Colon (tissue), 2 donors: Measurements from ENCODE around the gene RND3.

Experiments
- FAIRE-seq: peaks from 2 replicates; lab custom pipeline; 2012; peaks lifted over from hg19 to GRCh38; lab: Jason Lieb, UNC
- donor health status: control.
- donor health status: control.

RND3 gene

GRCh38 chr2:150487537-150488429, at the start of gene RND3:
Gene RND3 (minus strand): TSS chr2:150487667. CDS start chr2:150487417, 250 bp downstream.
- no peak for FAIRE-seq

GRCh38 chr2:150535176-150535575, 47.7 kb upstream of the RND3 start:
- FAIRE-seq, result no peak

- FAIRE-seq, result no peak
These were observed 45.4 kb upstream of the RND3 start for GRCh38 chr2:150532879-150533278.

GRCh38 chr2:150532020-150532419, 44.6 kb upstream of the RND3 start:
- no peak for FAIRE-seq

GRCh38 chr2:150531591-150531990, 44.1 kb upstream of the RND3 start:
- FAIRE-seq, result no peak

- FAIRE-seq, result no peak
These were observed 42.7 kb upstream of the RND3 start for GRCh38 chr2:150530168-150530567.

- FAIRE-seq, result no peak
These were observed 41.7 kb upstream of the RND3 start for GRCh38 chr2:150528861-150529801.

GRCh38 chr2:150526827-150527226, 39.4 kb upstream of the RND3 start:
- FAIRE-seq, result no peak

- FAIRE-seq, result no peak
These were observed 38.5 kb upstream of the RND3 start for GRCh38 chr2:150526006-150526405.

- no peak for FAIRE-seq
These were observed 34.8 kb upstream of the RND3 start for GRCh38 chr2:150522269-150522668.

- no peak for FAIRE-seq
These were observed 33.6 kb upstream of the RND3 start for GRCh38 chr2:150520887-150521664.

GRCh38 chr2:150520033-150520432, 32.6 kb upstream of the RND3 start:
- no peak for FAIRE-seq

GRCh38 chr2:150517951-150518680, 30.6 kb upstream of the RND3 start:
- FAIRE-seq, result no peak

- no peak for FAIRE-seq
These were observed 26.2 kb upstream of the RND3 start for GRCh38 chr2:150513647-150514046.

GRCh38 chr2:150508497-150509137, 21.1 kb upstream of the RND3 start:
- FAIRE-seq, result no peak

GRCh38 chr2:150507071-150507470, 19.6 kb upstream of the RND3 start:
- FAIRE-seq, result no peak

- FAIRE-seq, result peak; percentile 81
These were observed 17.7 kb upstream of the RND3 start for GRCh38 chr2:150505178-150505577.

- no peak for FAIRE-seq
These were observed 8.6 kb upstream of the RND3 start for GRCh38 chr2:150495993-150496627.

- no peak for FAIRE-seq
These were observed 7.5 kb upstream of the RND3 start for GRCh38 chr2:150495001-150495400.

GRCh38 chr2:150494234-150494945, 6.9 kb upstream of the RND3 start:
- no peak for FAIRE-seq
